ENCODE results near the gene NABP2. TPM values are rescaled to one million over a fixed set of nuclear protein-coding genes. Genes with fewer than 3 reads are reported as not detected.

NABP2 gene
- total and polyA plus RNA-seq, 2 experiments from 2014 or later, result 29.9 to 40.1 TPM

DNA sequence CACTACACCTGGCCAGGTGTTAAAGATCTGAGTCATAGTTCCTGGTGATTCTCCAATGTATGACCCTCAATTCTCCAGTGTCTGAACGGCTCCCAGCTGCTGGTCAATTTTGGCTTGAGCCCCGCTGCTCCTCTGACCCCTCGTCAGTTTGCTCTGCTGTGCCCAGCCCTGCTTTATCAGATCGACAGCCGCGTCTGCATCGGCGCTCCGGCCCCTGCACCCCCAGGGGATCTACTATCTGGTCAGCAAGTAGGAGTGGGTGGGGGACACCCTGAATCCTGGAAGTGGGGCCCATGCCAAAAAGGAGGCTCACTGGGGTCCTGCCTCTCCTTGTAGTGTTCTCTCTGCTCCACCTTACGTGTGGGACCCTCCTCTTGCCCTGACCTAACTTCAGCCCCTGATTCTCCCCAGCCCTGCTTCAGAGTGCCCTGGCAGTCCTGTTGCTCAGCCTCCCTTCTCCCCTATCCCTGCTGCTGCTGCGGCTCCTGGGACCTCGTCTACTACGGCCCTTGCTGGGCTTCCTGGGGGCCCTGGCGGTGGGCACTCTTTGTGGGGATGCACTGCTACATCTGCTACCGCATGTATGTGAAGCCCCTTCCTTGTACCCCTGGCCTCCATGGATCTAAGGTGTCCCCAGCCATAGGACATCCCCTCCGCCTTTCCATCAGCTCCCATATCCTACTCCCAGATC is 10.7 kb downstream of the NABP2 start:
- Histone ChIP-seq H3K27ac (no peak overlapping the region), H3K4me2 (ENCODE audit: unreplicated experiment) (no peak overlapping the region), H3K9me2 (ENCODE audit: insufficient read depth) (no peaks in the 10 kb centered on the region), H3K79me2 (ENCODE audit: insufficient read depth) (no peaks in the 10 kb centered on the region), H3K9me3 (ENCODE audit: low read depth) (no peaks in the 10 kb centered on the region), H2AFZ (no peak overlapping the region), H3K36me3 (ENCODE audit: low read depth) (no peaks in the 10 kb centered on the region; the same call in 1 of the 2 replicates), H3K9ac (no peak overlapping the region), H3F3A (ENCODE audit: insufficient read depth) (peaks cover 10% of the 10 kb centered on the region; the same call in 1 of the 2 replicates), H4K20me1 (ENCODE audit: insufficient read depth) (no peaks in the 10 kb centered on the region), H3K27me3 (replicated peaks; ENCODE audit: insufficient read depth) (no peaks in the 10 kb centered on the region), H3K4me3 (no peak overlapping the region), H3K4me1 (ENCODE audit: insufficient read depth) (no peaks in the 10 kb centered on the region)
- DNase-seq, result no peak
- in situ Hi-C loops (cut with MboI), result no loop called here
- TF ChIP-seq EZH2phosphoT487 (IDR thresholded peaks at IDR 0.05; ENCODE audit: insufficient read depth, low read depth), result no peak
- TF ChIP-seq EZH2 (IDR thresholded peaks at IDR 0.05; ENCODE audit: insufficient read depth, poor library complexity, severe bottlenecking), result no peak
- 61% methylated on average over 13 to 16 of the region's 16 CpGs for WGBS, 2 experiments (ENCODE audit: low coverage in 1 of 2, low lambda C conversion rate in 2 of 2, missing lambda C conversion rate in 2 of 2)

DNA sequence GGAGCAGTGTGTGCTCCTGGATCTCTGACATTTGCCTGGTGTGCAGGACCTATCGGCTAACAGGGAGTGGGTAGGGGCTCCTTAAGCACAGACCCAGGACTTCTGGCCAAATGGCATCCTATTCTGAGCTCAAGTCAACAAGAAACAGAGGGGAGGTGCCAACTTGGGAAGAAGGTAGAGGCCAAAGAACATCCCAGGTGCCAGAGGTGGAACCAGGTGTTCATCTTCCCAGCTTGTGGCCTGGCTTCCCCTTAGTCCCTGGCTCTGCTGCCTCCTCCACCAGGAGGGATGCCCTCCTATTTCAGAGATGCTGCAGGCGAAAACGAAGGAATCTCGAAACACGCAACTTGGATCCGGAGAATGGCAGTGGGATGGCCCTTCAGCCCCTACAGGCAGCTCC is 11.9 kb downstream of the NABP2 start:
- H3K4me1 ChIP-seq (ENCODE audit: insufficient read depth), result no peaks in the 10 kb centered on the region
- no peaks in the 10 kb centered on the region for H3K27me3 ChIP-seq (replicated peaks; ENCODE audit: insufficient read depth)
- no peaks in the 10 kb centered on the region for H3K9me2 ChIP-seq (ENCODE audit: insufficient read depth)
- H3K4me3 ChIP-seq, result no peak overlapping the region
- H3K27ac ChIP-seq, result no peak overlapping the region
- no peak for TF ChIP-seq EZH2 (IDR thresholded peaks at IDR 0.05; ENCODE audit: insufficient read depth, poor library complexity, severe bottlenecking)
- no peak for TF ChIP-seq EZH2phosphoT487 (IDR thresholded peaks at IDR 0.05; ENCODE audit: insufficient read depth, low read depth)
- in situ Hi-C loops (cut with MboI), result no loop called here
- 88 to 97% methylated on average over 6 of the region's 6 CpGs for WGBS, 2 experiments (ENCODE audit: low coverage in 1 of 2, low lambda C conversion rate in 2 of 2, missing lambda C conversion rate in 2 of 2)
- no peaks in the 10 kb centered on the region for H3K9me3 ChIP-seq (ENCODE audit: low read depth)
- H2AFZ ChIP-seq, result no peak overlapping the region
- H4K20me1 ChIP-seq (ENCODE audit: insufficient read depth), result no peaks in the 10 kb centered on the region
- peaks cover 10% of the 10 kb centered on the region; the same call in 1 of the 2 replicates for H3F3A ChIP-seq (ENCODE audit: insufficient read depth)
- H3K4me2 ChIP-seq (ENCODE audit: unreplicated experiment), result no peak overlapping the region
- H3K36me3 ChIP-seq (ENCODE audit: low read depth), result peaks cover 5% of the 10 kb centered on the region; the same call in 1 of the 2 replicates
- H3K79me2 ChIP-seq (ENCODE audit: insufficient read depth), result no peaks in the 10 kb centered on the region
- no peak for DNase-seq
- no peak overlapping the region for H3K9ac ChIP-seq

DNA sequence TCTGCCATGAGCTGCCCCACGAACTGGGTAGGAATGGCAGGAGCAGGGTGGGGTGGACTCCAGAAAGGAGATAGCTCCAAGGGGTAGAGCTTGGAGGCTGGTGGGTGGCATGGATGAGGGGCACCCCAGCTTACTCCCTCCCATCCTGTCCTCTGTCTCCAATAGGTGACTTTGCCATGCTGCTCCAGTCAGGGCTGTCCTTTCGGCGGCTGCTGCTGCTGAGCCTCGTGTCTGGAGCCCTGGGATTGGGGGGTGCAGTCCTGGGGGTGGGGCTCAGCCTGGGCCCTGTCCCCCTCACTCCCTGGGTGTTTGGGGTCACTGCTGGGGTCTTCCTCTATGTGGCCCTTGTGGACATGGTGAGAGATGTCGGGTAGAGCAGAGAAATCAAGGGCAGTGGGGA is 12.8 kb downstream of the NABP2 start:
- Histone ChIP-seq H3K79me2 (ENCODE audit: insufficient read depth) (no peaks in the 10 kb centered on the region), H3K27ac (no peak overlapping the region), H3F3A (ENCODE audit: insufficient read depth) (peaks cover 10% of the 10 kb centered on the region; the same call in 1 of the 2 replicates), H4K20me1 (ENCODE audit: insufficient read depth) (no peaks in the 10 kb centered on the region), H3K4me3 (no peak overlapping the region), H3K4me2 (ENCODE audit: unreplicated experiment) (no peak overlapping the region), H3K4me1 (ENCODE audit: insufficient read depth) (no peaks in the 10 kb centered on the region), H2AFZ (no peak overlapping the region), H3K27me3 (replicated peaks; ENCODE audit: insufficient read depth) (no peaks in the 10 kb centered on the region), H3K9me2 (ENCODE audit: insufficient read depth) (no peaks in the 10 kb centered on the region), H3K36me3 (ENCODE audit: low read depth) (peaks cover 11% of the 10 kb centered on the region; the same call in 1 of the 2 replicates), H3K9ac (no peak overlapping the region), H3K9me3 (ENCODE audit: low read depth) (no peaks in the 10 kb centered on the region)
- in situ Hi-C loops (cut with MboI), result no loop called here
- 43 to 48% methylated on average over 2 to 5 of the region's 5 CpGs for WGBS, 2 experiments (ENCODE audit: low coverage in 1 of 2, low lambda C conversion rate in 2 of 2, missing lambda C conversion rate in 2 of 2)
- DNase-seq, result no peak
- TF ChIP-seq EZH2phosphoT487 (IDR thresholded peaks at IDR 0.05; ENCODE audit: insufficient read depth, low read depth), result no peak
- no peak for TF ChIP-seq EZH2 (IDR thresholded peaks at IDR 0.05; ENCODE audit: insufficient read depth, poor library complexity, severe bottlenecking)

DNA sequence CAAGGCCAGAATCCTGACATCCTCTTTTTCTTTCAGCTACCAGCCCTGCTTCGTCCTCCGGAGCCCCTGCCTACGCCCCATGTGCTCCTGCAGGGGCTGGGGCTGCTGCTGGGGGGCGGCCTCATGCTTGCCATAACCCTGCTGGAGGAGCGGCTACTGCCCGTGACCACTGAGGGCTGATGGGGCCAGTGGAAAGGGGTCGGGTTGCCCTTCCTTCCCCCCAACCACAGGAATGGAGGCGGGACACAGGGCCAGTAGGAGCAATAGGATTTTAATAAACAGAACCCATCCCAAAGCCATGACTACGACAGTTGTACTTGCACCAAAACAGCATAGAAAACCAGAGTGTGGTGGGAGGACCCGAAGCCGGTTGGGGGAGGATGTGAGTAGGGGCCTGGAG is 13.4 kb downstream of the NABP2 start:
- Histone ChIP-seq H3K4me2 (ENCODE audit: unreplicated experiment) (no peak overlapping the region), H3K9ac (no peak overlapping the region), H4K20me1 (ENCODE audit: insufficient read depth) (no peaks in the 10 kb centered on the region), H3K4me1 (ENCODE audit: insufficient read depth) (no peaks in the 10 kb centered on the region), H2AFZ (no peak overlapping the region), H3K27me3 (replicated peaks; ENCODE audit: insufficient read depth) (no peaks in the 10 kb centered on the region), H3K9me3 (ENCODE audit: low read depth) (no peaks in the 10 kb centered on the region), H3K36me3 (ENCODE audit: low read depth) (peaks cover 17% of the 10 kb centered on the region; the same call in 1 of the 2 replicates), H3K79me2 (ENCODE audit: insufficient read depth) (no peaks in the 10 kb centered on the region), H3F3A (ENCODE audit: insufficient read depth) (peaks cover 10% of the 10 kb centered on the region; the same call in 1 of the 2 replicates), H3K27ac (no peak overlapping the region), H3K9me2 (ENCODE audit: insufficient read depth) (no peaks in the 10 kb centered on the region), H3K4me3 (no peak overlapping the region)
- in situ Hi-C loops (cut with MboI), result no loop called here
- no peak for TF ChIP-seq EZH2phosphoT487 (IDR thresholded peaks at IDR 0.05; ENCODE audit: insufficient read depth, low read depth)
- TF ChIP-seq EZH2 (IDR thresholded peaks at IDR 0.05; ENCODE audit: insufficient read depth, poor library complexity, severe bottlenecking), result no peak
- WGBS, 2 experiments (ENCODE audit: low coverage in 1 of 2, low lambda C conversion rate in 2 of 2, missing lambda C conversion rate in 2 of 2), result 82 to 84% methylated on average over 11 of the region's 11 CpGs
- DNase-seq, result no peak
